Measurements from ENCODE around the gene ITIH6. TPM values are rescaled to one million over a fixed set of nuclear protein-coding genes. Genes with fewer than 3 reads are reported as not detected.
"Not testable (repeated sequence)": the region's sequence is repeated elsewhere in the genome, so short reads cannot be mapped to it uniquely, and the experiment has no call there.

ITIH6 gene
- total RNA-seq, 3 donors from 2014 or later: not detected

DNA sequence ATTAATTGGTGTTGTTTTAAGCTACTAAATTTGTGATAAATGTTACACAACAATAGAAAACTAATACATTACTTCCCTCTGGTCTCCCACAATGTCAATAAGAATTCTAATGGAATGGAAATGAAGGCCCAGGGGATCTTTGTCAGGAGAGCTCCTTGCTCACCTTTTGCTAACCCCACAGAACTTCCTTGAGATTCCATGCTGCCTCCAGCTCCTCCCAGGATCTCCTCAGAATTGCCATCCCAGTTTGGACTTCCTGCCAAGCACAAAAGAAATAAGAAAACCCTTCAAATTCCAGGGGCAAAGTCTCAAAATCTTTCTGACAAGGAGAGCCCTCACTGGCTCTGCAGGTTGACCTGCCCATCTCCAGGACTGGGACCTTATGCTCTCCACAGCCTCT is 43.2 kb downstream of the ITIH6 start:
- H3K4me1 ChIP-seq (ENCODE audit: low read depth): no peaks in the 10 kb centered on the region
- no peak overlapping the region for H3K4me3 ChIP-seq
- no peaks in the 10 kb centered on the region for H3K36me3 ChIP-seq (ENCODE audit: low read depth)
- intact Hi-C loops (cut with DNase I, micrococcal nuclease): no loop called here
- ATAC-seq (no peak), DNase-seq (no peak)
- H3K9me3 ChIP-seq: no peaks in the 10 kb centered on the region
- TF ChIP-seq CTCF (IDR thresholded peaks at IDR 0.05): no peak

GRCh38 chrX:54748626-54749025 is 49.4 kb downstream of the ITIH6 start:
- DNase-seq: no peak
- intact Hi-C loops (cut with DNase I, micrococcal nuclease): no loop called here
- ATAC-seq: no peak
- no peak for TF ChIP-seq CTCF (IDR thresholded peaks at IDR 0.05)
- H3K36me3 ChIP-seq (ENCODE audit: low read depth): no peaks in the 10 kb centered on the region
- no peak overlapping the region for H3K4me3 ChIP-seq
- H3K9me3 ChIP-seq: no peaks in the 10 kb centered on the region
- no peaks in the 10 kb centered on the region for H3K4me1 ChIP-seq (ENCODE audit: low read depth)

DNA sequence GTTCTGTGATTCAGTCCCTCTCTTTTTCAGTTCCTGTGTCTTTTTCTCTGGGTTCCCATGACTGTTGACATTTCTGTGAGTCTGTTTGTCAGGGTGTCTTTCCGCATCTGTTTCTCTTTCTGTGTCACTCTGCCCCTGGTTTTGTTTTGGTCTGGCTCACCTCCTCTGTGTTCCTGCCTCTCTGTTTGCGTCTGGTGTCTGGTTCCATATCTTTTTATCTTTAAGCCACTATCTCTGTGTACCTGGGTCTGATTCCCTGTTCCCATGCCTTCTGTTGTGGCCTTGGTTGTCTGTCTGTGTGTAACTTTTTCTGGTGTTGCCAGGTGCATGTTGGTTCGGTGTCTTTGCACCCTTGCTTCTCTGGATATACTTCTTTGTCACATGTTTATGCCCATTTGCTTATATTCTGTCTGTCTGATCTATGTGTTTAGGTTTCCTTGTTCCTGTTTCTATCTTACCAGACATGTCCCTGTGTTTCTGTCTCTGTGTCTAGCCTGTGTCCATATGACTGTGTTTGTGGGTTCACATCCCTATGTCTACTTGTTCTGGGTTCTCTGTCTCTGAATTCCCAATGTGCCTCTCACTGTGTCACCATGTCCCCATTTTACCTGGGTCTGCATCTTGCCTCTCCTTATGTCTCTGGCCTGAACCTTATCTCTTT is 50.2 kb downstream of the ITIH6 start:
- Histone ChIP-seq H3K4me3 (no peak overlapping the region), H3K9me3 (no peaks in the 10 kb centered on the region), H3K4me1 (ENCODE audit: low read depth) (no peaks in the 10 kb centered on the region), H3K36me3 (ENCODE audit: low read depth) (no peaks in the 10 kb centered on the region)
- TF ChIP-seq CTCF (IDR thresholded peaks at IDR 0.05): no peak
- DNase-seq: no peak
- intact Hi-C loops (cut with DNase I, micrococcal nuclease): no loop called here
- no peak for ATAC-seq

- DNase-seq (no peak), ATAC-seq (no peak)
These were observed 51.1 kb downstream of the ITIH6 start for GRCh38 chrX:54746928-54747327.

GRCh38 chrX:54745676-54746075 is 52.4 kb downstream of the ITIH6 start:
- ATAC-seq: no peak
- no peak for DNase-seq
- no peak for TF ChIP-seq CTCF (IDR thresholded peaks at IDR 0.05)
- intact Hi-C loops (cut with DNase I, micrococcal nuclease): no loop called here
- H3K4me3 ChIP-seq: no peak overlapping the region
- no peaks in the 10 kb centered on the region for H3K4me1 ChIP-seq (ENCODE audit: low read depth)
- no peaks in the 10 kb centered on the region for H3K9me3 ChIP-seq
- H3K36me3 ChIP-seq (ENCODE audit: low read depth): no peaks in the 10 kb centered on the region

More at GRCh38 chrX:54746928-54747327, 51.1 kb downstream of the ITIH6 start:
- intact Hi-C loops (cut with DNase I, micrococcal nuclease): no loop called here
- H3K4me3 ChIP-seq: no peak overlapping the region
- TF ChIP-seq CTCF (IDR thresholded peaks at IDR 0.05): no peak
- H3K4me1 ChIP-seq (ENCODE audit: low read depth): no peaks in the 10 kb centered on the region
- H3K9me3 ChIP-seq: no peaks in the 10 kb centered on the region
- H3K36me3 ChIP-seq (ENCODE audit: low read depth): no peaks in the 10 kb centered on the region

DNA sequence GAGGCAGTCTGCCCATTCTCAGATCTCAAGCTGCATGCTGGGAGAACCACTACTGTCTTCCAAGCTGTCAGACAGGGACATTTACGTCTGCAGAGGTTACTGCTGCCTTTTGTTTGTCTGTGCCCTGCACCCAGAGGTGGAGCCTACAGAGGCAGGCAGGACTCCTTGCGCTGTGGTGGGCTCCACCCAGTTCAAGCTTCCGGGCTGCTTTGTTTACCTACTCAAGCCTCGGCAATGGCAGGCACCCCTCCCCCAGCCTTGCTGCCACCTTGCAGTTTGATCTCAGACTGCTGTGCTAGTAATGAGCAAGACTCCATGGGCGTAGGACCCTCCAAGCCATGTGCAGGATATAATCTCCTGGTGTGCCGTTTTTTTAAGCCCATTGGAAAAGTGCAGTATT is 59.5 kb downstream of the ITIH6 start:
- DNase-seq; intact Hi-C loops (cut with DNase I, micrococcal nuclease); ATAC-seq; H3K4me3 ChIP-seq; H3K9me3 ChIP-seq; H3K36me3 ChIP-seq (ENCODE audit: low read depth); H3K4me1 ChIP-seq (ENCODE audit: low read depth): not testable (repeated sequence)

DNA sequence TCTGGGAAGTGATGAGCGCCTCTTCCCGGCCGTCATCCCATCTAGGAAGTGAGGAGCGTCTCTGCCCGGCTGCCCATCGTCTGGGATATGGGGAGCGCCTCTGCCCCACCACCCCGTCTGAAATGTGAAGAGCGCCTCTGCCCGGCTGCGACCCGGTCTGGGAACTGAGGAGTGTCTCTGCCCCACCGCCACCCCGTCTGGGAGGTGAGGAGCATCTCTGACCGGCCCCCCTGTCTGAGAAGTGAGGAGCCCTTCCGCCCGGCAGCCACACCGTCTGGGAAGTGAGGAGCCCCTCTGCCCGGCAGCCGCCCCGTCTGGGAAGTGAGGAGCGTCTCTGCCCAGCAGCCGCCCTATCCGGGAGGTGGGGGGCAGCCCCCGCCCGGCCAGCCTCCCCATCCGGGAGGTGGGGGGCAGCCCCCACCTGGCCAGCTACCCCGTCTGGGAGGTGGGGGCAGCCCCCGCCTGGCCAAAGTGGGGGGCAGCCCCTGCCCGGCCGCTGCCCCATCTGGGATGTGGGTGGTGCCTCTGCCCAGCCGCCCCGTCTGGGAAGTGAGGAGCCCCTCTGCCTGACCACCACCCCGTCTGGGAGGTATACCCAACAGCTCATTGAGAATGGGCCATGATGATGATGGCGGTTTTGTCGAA is 61.6 kb downstream of the ITIH6 start:
- H3K36me3 ChIP-seq (ENCODE audit: low read depth); H3K4me1 ChIP-seq (ENCODE audit: low read depth); intact Hi-C loops (cut with DNase I, micrococcal nuclease); H3K4me3 ChIP-seq; ATAC-seq; H3K9me3 ChIP-seq: not testable (repeated sequence)
- DNase-seq: peak in 1 of 3 donors; percentile 38
